ENCODE results near the gene QRSL1. TPM values are rescaled to one million over a fixed set of nuclear protein-coding genes. Genes with fewer than 3 reads are reported as not detected.
"Not testable (repeated sequence)": the region's sequence is repeated elsewhere in the genome, so short reads cannot be mapped to it uniquely, and the experiment has no call there.

QRSL1 gene
- total RNA-seq, 4 donors from 2014 or later, result 6.4 to 10.4 (median 7.0) TPM

DNA sequence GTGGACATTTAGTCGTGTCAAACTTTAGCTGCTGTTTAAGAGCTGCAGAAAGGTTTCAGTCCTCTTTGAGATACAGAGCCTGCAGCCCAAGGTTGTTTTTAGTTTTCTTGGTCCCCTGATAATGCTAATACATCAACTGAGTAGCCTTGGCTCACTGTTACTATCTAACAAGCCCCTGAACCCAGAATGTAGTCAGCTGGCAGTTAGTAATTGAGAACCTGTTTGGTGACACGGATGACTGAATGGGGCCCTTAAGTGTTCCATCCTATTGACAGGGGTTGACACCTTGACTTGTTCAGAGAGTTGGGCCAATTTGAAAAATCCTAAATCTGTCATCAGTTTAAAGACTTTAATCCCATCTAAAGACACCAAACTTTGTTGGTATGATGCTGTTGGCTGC is 2.9 kb upstream of the QRSL1 start:
- H3K9me3 ChIP-seq, result no peaks in the 10 kb centered on the region
- no peaks in the 10 kb centered on the region for H3K27me3 ChIP-seq
- H3K4me3 ChIP-seq, result no peak overlapping the region
- WGBS, result 45% methylated on average over 2 of the region's 2 CpGs
- no peak for TF ChIP-seq EP300 (IDR thresholded peaks at IDR 0.05)
- TF ChIP-seq POLR2A (IDR thresholded peaks at IDR 0.05), result no peak
- TF ChIP-seq CTCF (IDR thresholded peaks at IDR 0.05), result no peak
- no peak for TF ChIP-seq POLR2AphosphoS5 (IDR thresholded peaks at IDR 0.05)
- peaks cover 15% of the 10 kb centered on the region for H3K4me1 ChIP-seq
- no peaks in the 10 kb centered on the region for H3K36me3 ChIP-seq
- no peak for DNase-seq (ENCODE audit: low spot score in 2 of 2)
- no peak overlapping the region for H3K27ac ChIP-seq

DNA sequence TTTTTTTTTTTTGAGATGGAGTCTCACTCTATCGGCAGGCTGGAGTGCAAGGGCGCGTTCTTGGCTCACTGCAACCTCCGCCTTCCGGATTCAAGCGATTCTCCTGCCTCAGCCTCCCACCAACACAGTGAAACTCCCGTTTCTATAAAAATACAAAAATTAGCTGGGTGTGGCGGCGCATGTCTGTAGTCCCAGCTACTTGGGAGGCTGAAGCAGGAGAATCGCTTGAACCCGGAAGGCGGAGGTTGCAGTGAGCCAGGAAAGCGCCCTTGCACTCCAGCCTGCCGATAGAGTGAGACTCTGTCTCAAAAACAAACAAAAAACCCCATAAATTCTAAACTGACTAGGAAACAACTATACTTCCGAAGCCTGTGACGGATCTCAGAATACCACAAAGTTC is 1.6 kb upstream of the QRSL1 start:
- H3K27me3 ChIP-seq; H3K36me3 ChIP-seq; DNase-seq (ENCODE audit: low spot score in 2 of 2); H3K9me3 ChIP-seq; H3K27ac ChIP-seq; H3K4me3 ChIP-seq: not testable (repeated sequence)
- 91% methylated on average over 16 of the region's 16 CpGs for WGBS
- H3K4me1 ChIP-seq, result peaks cover 15% of the 10 kb centered on the region

GRCh38 chr6:106628658-106629102 is 698 bp upstream of the QRSL1 start:
- TF ChIP-seq CTCF (IDR thresholded peaks at IDR 0.05) (no peak), POLR2A (IDR thresholded peaks at IDR 0.05) (no peak), EP300 (IDR thresholded peaks at IDR 0.05) (no peak), POLR2AphosphoS5 (IDR thresholded peaks at IDR 0.05) (no peak)
- H3K9me3 ChIP-seq, result no peaks in the 10 kb centered on the region
- peak overlapping the region; percentile 78 for H3K4me3 ChIP-seq
- peak overlapping the region; percentile 71 for H3K27ac ChIP-seq
- no peaks in the 10 kb centered on the region for H3K36me3 ChIP-seq
- 28% methylated on average over 7 of the region's 7 CpGs for WGBS
- H3K4me1 ChIP-seq, result peaks cover 15% of the 10 kb centered on the region
- H3K27me3 ChIP-seq, result no peaks in the 10 kb centered on the region
- no peak for DNase-seq (ENCODE audit: low spot score in 2 of 2)

- H3K4me1 ChIP-seq, result peaks cover 15% of the 10 kb centered on the region
- H3K27ac ChIP-seq, result peak overlapping the region; percentile 71
- no peak for TF ChIP-seq POLR2AphosphoS5 (IDR thresholded peaks at IDR 0.05)
- TF ChIP-seq CTCF (IDR thresholded peaks at IDR 0.05), result no peak
- no peak for TF ChIP-seq EP300 (IDR thresholded peaks at IDR 0.05)
- no peak for TF ChIP-seq POLR2A (IDR thresholded peaks at IDR 0.05)
- no peak for DNase-seq (ENCODE audit: low spot score in 2 of 2)
- WGBS, result 0% methylated on average over 14 of the region's 14 CpGs
- peak overlapping the region; percentile 78 for H3K4me3 ChIP-seq
- H3K36me3 ChIP-seq, result no peaks in the 10 kb centered on the region
- H3K9me3 ChIP-seq, result no peaks in the 10 kb centered on the region
- H3K27me3 ChIP-seq, result no peaks in the 10 kb centered on the region
These were observed 433 bp downstream of the QRSL1 start for GRCh38 chr6:106629859-106630163.

- Histone ChIP-seq H3K27ac (no peak overlapping the region), H3K4me3 (peak overlapping the region; percentile 78), H3K9me3 (no peaks in the 10 kb centered on the region), H3K27me3 (no peaks in the 10 kb centered on the region), H3K4me1 (peaks cover 15% of the 10 kb centered on the region), H3K36me3 (no peaks in the 10 kb centered on the region)
- TF ChIP-seq CTCF (IDR thresholded peaks at IDR 0.05) (no peak), POLR2A (IDR thresholded peaks at IDR 0.05) (no peak), POLR2AphosphoS5 (IDR thresholded peaks at IDR 0.05) (no peak), EP300 (IDR thresholded peaks at IDR 0.05) (no peak)
- no peak for DNase-seq (ENCODE audit: low spot score in 2 of 2)
- 64% methylated on average over 5 of the region's 5 CpGs for WGBS
These were observed 988 bp downstream of the QRSL1 start for GRCh38 chr6:106630366-106630765.

DNA sequence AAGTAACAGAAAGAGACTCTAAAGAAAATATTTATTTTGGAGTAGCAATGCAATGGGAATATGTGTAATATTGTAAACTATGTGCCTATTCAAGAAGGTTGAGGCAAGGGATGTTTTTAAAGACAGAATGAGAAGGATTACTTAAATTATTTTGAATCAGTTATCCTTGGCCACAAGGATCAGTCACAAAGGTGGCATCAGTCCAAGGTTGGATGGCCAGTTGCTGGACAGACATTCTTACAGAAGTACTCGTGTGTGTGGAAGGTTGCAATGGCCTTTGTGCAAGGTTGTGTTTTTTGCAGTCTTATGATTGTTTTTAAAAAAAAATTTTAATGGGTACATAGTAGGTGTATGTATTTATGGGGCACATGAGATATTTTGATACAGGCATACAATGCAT is 2.0 kb downstream of the QRSL1 start:
- WGBS, result 89% methylated on average over 1 of the region's 1 CpG
- TF ChIP-seq POLR2A (IDR thresholded peaks at IDR 0.05), result no peak
- no peak for TF ChIP-seq CTCF (IDR thresholded peaks at IDR 0.05)
- TF ChIP-seq POLR2AphosphoS5 (IDR thresholded peaks at IDR 0.05), result no peak
- no peak for TF ChIP-seq EP300 (IDR thresholded peaks at IDR 0.05)
- DNase-seq (ENCODE audit: low spot score in 2 of 2), result no peak

More for the DNA sequence above, 2.0 kb downstream of the QRSL1 start:
- no peaks in the 10 kb centered on the region for H3K27me3 ChIP-seq
- no peaks in the 10 kb centered on the region for H3K36me3 ChIP-seq
- no peak overlapping the region for H3K27ac ChIP-seq
- H3K4me3 ChIP-seq, result no peak overlapping the region
- H3K9me3 ChIP-seq, result no peaks in the 10 kb centered on the region
- peaks cover 15% of the 10 kb centered on the region for H3K4me1 ChIP-seq

Data from suprapubic skin (tissue), 4 donors.